ENCODE measurements around the gene MAST4.
"Not testable (repeated sequence)": the region's sequence is repeated elsewhere in the genome, so short reads cannot be mapped to it uniquely, and the experiment has no call there.

Gene MAST4

GRCh38 chr5:66647146-66647856, 51.1 kb downstream of the MAST4 start:
- DNase-seq = no peak

GRCh38 chr5:66652818-66653217, 56.6 kb downstream of the MAST4 start:
- DNase-seq = no peak

GRCh38 chr5:66653325-66653724, 57.1 kb downstream of the MAST4 start:
- DNase-seq = no peak

GRCh38 chr5:66655395-66656324, 59.5 kb downstream of the MAST4 start:
- DNase-seq = no peak

- no peak for DNase-seq
Observed at GRCh38 chr5:66658516-66658915, 62.3 kb downstream of the MAST4 start.

GRCh38 chr5:66659780-66660179, 63.6 kb downstream of the MAST4 start:
- DNase-seq = no peak

- no peak for DNase-seq
Observed at GRCh38 chr5:66660396-66660795, 64.2 kb downstream of the MAST4 start.

GRCh38 chr5:66661149-66661548, 65.0 kb downstream of the MAST4 start:
- no peak for DNase-seq

GRCh38 chr5:66666778-66667177, 70.6 kb downstream of the MAST4 start:
- no peak for DNase-seq

GRCh38 chr5:66669086-66669861, 73.1 kb downstream of the MAST4 start:
- no peak for DNase-seq

GRCh38 chr5:66669862-66670195, 73.6 kb downstream of the MAST4 start:
- no peak for DNase-seq

- DNase-seq = no peak
Observed at GRCh38 chr5:66671305-66671704, 75.1 kb downstream of the MAST4 start.

GRCh38 chr5:66674802-66675201, 78.6 kb downstream of the MAST4 start:
- DNase-seq = no peak

GRCh38 chr5:66675406-66675805, 79.2 kb downstream of the MAST4 start:
- DNase-seq = no peak

- DNase-seq = no peak
Observed at GRCh38 chr5:66680221-66680620, 84.0 kb downstream of the MAST4 start.

GRCh38 chr5:66680804-66681203, 84.6 kb downstream of the MAST4 start:
- no peak for DNase-seq

- no peak for DNase-seq
Observed at GRCh38 chr5:66684663-66685062, 88.5 kb downstream of the MAST4 start.

- no peak for DNase-seq
Observed at GRCh38 chr5:66689522-66690220, 93.5 kb downstream of the MAST4 start.

GRCh38 chr5:66694036-66694435, 97.8 kb downstream of the MAST4 start:
- DNase-seq = no peak

- not testable (repeated sequence) for DNase-seq
Observed at GRCh38 chr5:66695840-66696239, 99.6 kb downstream of the MAST4 start.

GRCh38 chr5:66697796-66698564, 101.8 kb downstream of the MAST4 start:
- DNase-seq = no peak

GRCh38 chr5:66701244-66701643, 105.1 kb downstream of the MAST4 start:
- no peak for DNase-seq
